SK-N-SH (cell line): ENCODE measurements around the gene ARHGDIB. TPM values are rescaled to one million over a fixed set of nuclear protein-coding genes. Genes with fewer than 3 reads are reported as not detected.
A peak's percentile ranks its signal among the peaks of the same experiment; 100 is the strongest.

ENCODE experiments used
- CTCF ChIA-PET: fragments of 300-600, 350-600 bp; formaldehyde crosslinking; extraction: SDS; loops from one replicate; lab custom pipeline; 2021; lab: Yijun Ruan, JAX
- POLR2A ChIA-PET: fragments of 350-600 bp; sonication (Branson Sonifier 250); formaldehyde crosslinking; extraction: SDS; loops from one replicate; lab custom pipeline; 2020; ENCODE audit warnings: antibody characterized with exemption, inconsistent platforms; lab: Yijun Ruan, JAX
- DNase-seq: peaks from one replicate; pipeline ENCODE4 v3.0.0; 2012
- H2AFZ ChIP-seq: fragments of 200-600 bp; sonication (generic); 2 replicates; pipeline ENCODE4 v1.8.1; 2016; ENCODE audit warnings: antibody characterized with exemption, mild to moderate bottlenecking, low read depth
- H3F3A ChIP-seq: fragments of 200-600 bp; sonication (generic); replicated peaks from 2 replicates; pipeline ENCODE3; 2016; ENCODE audit warnings: antibody characterized with exemption, mild to moderate bottlenecking; ENCODE audit not compliant: insufficient read depth
- H3K27ac ChIP-seq, 2 experiments: fragments of 200-500 bp in 1 of 2; fragments of 200-600 bp in 1 of 2; sonication (Bioruptor generic) in 1 of 2; sonication (generic), shearing (Covaris generic) in 1 of 2; 2 replicates each; pipeline versions ENCODE4 v1.5.1 to v1.6.1; 2014 to 2016; ENCODE audit warnings: low read depth in 2 of 2, inconsistent platforms in 1 of 2, low read length in 1 of 2, mild to moderate bottlenecking in 1 of 2, mixed read lengths in 1 of 2
- H3K27me3 ChIP-seq: fragments of 200-600 bp; sonication (generic), shearing (Covaris generic); 2 replicates; pipeline ENCODE4 v1.6.1; 2016; ENCODE audit warnings: mixed run types; ENCODE audit not compliant: insufficient read depth
- H3K36me3 ChIP-seq, 2 experiments: fragments of 200-500 bp in 1 of 2; fragments of 200-600 bp in 1 of 2; sonication (Bioruptor generic) in 1 of 2; sonication (generic) in 1 of 2; replicated peaks in 1 of 2; 2 replicates each; pipeline versions ENCODE3 to v1.5.1; 2014 to 2016; ENCODE audit warnings: low read length in 1 of 2, mild to moderate bottlenecking in 1 of 2; ENCODE audit not compliant: insufficient read depth in 2 of 2, control insufficient read depth in 1 of 2
- H3K4me1 ChIP-seq, 2 experiments: fragments of 200-500 bp in 1 of 2; fragments of 200-600 bp in 1 of 2; sonication (Bioruptor generic) in 1 of 2; sonication (generic), shearing (Covaris generic) in 1 of 2; 2 replicates each; pipeline versions ENCODE4 v1.5.1 to v1.6.1; 2014 to 2016; ENCODE audit warnings: low read depth in 1 of 2, low read length in 1 of 2, mixed run types in 1 of 2; ENCODE audit not compliant: insufficient read depth in 2 of 2, control insufficient read depth in 1 of 2
- H3K4me2 ChIP-seq: fragments of 200-600 bp; sonication (generic), shearing (Covaris generic); 2 replicates; pipeline ENCODE4 v1.6.1; 2017; ENCODE audit warnings: mixed run types
- H3K4me3 ChIP-seq, 2 experiments: fragments of 200-500 bp in 1 of 2; fragments of 200-600 bp in 1 of 2; sonication (Bioruptor generic) in 1 of 2; sonication (generic), shearing (Covaris generic) in 1 of 2; 2 replicates each; pipeline versions ENCODE4 v1.5.1 to v1.8.1; 2014 to 2016; ENCODE audit warnings: low read depth in 2 of 2, inconsistent platforms in 1 of 2, low read length in 1 of 2, mild to moderate bottlenecking in 1 of 2, mixed read lengths in 1 of 2, moderate library complexity in 1 of 2
- H3K79me2 ChIP-seq: fragments of 200-600 bp; sonication (generic); 2 replicates; pipeline ENCODE4 v1.8.1; 2017; ENCODE audit warnings: mild to moderate bottlenecking; ENCODE audit not compliant: insufficient read depth
- H3K9ac ChIP-seq: fragments of 200-600 bp; sonication (generic); 2 replicates; pipeline ENCODE4 v1.6.1; 2017; ENCODE audit warnings: mixed run types
- H3K9me2 ChIP-seq: fragments of 200-600 bp; sonication (generic); 2 replicates; pipeline ENCODE4 v1.6.1; 2017; ENCODE audit warnings: mixed run types
- H3K9me3 ChIP-seq: fragments of 200-600 bp; sonication (generic); 2 replicates; pipeline ENCODE4 v1.6.1; 2017; ENCODE audit warnings: mixed run types, mild to moderate bottlenecking, moderate library complexity
- H4K20me1 ChIP-seq: fragments of 200-600 bp; sonication (generic); 2 replicates; pipeline ENCODE4 v1.6.1; 2017; ENCODE audit warnings: mild to moderate bottlenecking, mixed run types; ENCODE audit not compliant: insufficient read depth
- CTCF ChIP-seq: fragments of 200-600 bp; sonication (generic); IDR thresholded peaks from 2 replicates; pipeline ENCODE4 v1.6.1; 2017; ENCODE audit warnings: antibody characterized with exemption, mild to moderate bottlenecking, moderate library complexity
- ELF1 ChIP-seq: IDR thresholded peaks from 2 replicates; pipeline ENCODE4 v1.4.0; 2012
- EP300 ChIP-seq, 2 experiments: IDR thresholded peaks; 2 replicates each; pipeline versions ENCODE4 v1.4.0 to v1.6.1; 2012; ENCODE audit warnings: borderline replicate concordance in 1 of 2, low read depth in 1 of 2, low read length in 1 of 2
- FOXM1 ChIP-seq: IDR thresholded peaks from 2 replicates; pipeline ENCODE4 v1.4.0; 2012; ENCODE audit warnings: low read depth, mild to moderate bottlenecking
- JUND ChIP-seq: IDR thresholded peaks from 2 replicates; pipeline ENCODE4 v1.4.0; 2012
- NFIC ChIP-seq: IDR thresholded peaks from 2 replicates; pipeline ENCODE4 v1.4.0; 2012; ENCODE audit warnings: borderline replicate concordance
- SIN3A ChIP-seq: IDR thresholded peaks from 2 replicates; pipeline ENCODE4 v1.6.1; 2012; ENCODE audit warnings: low read depth, mild to moderate bottlenecking, low read length, moderate library complexity, borderline replicate concordance
- YY1 ChIP-seq: IDR thresholded peaks from 2 replicates; pipeline ENCODE4 v1.4.0; 2012; ENCODE audit warnings: low read depth, mild to moderate bottlenecking
- ZBTB33 ChIP-seq: IDR thresholded peaks from 2 replicates; pipeline ENCODE4 v1.4.0; 2012; ENCODE audit warnings: low read depth, borderline replicate concordance
- WGBS: methylation state at CpG from one replicate; pipeline ENCODE4 v1.1.6; 2017; ENCODE audit warnings: low lambda C conversion rate; 5-methylcytosine and 5-hydroxymethylcytosine counted together
- polyA plus RNA-seq, 3 experiments: library from polyadenylated mRNA; depleted of rRNA; stranded (reverse); fragments of >200 nt; gene quantifications; 2 replicates each; pipeline ENCODE4 v1.2.3, GENCODE V29; 2012
- TF ChIP-seq, protein P1 (sequence below): fragments of 150-350 bp; IDR thresholded peaks from 2 replicates; pipeline ENCODE4 v1.6.1; 2017; ENCODE audit warnings: antibody characterized with exemption, low read length, low read depth, borderline replicate concordance
- TF ChIP-seq, protein P2 (sequence below): IDR thresholded peaks from 2 replicates; pipeline ENCODE4 v1.4.0; 2012; ENCODE audit warnings: low read depth
- TF ChIP-seq, protein P3 (sequence below): IDR thresholded peaks from 2 replicates; pipeline ENCODE4 v1.6.1; 2012; ENCODE audit warnings: mild to moderate bottlenecking, low read depth, low read length, moderate library complexity

ARHGDIB gene
- polyA plus RNA-seq, 1 of the 3 experiments (the other 2 are of a cell fraction) = 362 TPM

- Histone ChIP-seq H3K9me2 (no peaks in the 10 kb centered on the region), H3K27ac (no peak overlapping the region), H4K20me1 (no peaks in the 10 kb centered on the region), H3K9me3 (no peaks in the 10 kb centered on the region), H3K4me1 (no peaks in the 10 kb centered on the region), H3K36me3 (peaks cover 9 to 14% of the 10 kb centered on the region in 2 experiments), H3K4me2 (no peak overlapping the region), H3K4me3 (no peak overlapping the region), H3F3A (no peaks in the 10 kb centered on the region), H2AFZ (no peak overlapping the region), H3K9ac (no peak overlapping the region), H3K27me3 (no peaks in the 10 kb centered on the region), H3K79me2 (no peaks in the 10 kb centered on the region)
- TF ChIP-seq NFIC (no peak), YY1 (no peak), FOXM1 (no peak), JUND (no peak), SIN3A (no peak), ZBTB33 (no peak), EP300 (IDR thresholded peaks at IDR 0.05; ENCODE audit: borderline replicate concordance in 1 of 2, low read depth in 1 of 2, low read length in 1 of 2) (no peak)
- TF ChIP-seq, protein P1, sequence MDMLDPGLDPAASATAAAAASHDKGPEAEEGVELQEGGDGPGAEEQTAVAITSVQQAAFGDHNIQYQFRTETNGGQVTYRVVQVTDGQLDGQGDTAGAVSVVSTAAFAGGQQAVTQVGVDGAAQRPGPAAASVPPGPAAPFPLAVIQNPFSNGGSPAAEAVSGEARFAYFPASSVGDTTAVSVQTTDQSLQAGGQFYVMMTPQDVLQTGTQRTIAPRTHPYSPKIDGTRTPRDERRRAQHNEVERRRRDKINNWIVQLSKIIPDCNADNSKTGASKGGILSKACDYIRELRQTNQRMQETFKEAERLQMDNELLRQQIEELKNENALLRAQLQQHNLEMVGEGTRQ = no peak
- TF ChIP-seq, protein P2, sequence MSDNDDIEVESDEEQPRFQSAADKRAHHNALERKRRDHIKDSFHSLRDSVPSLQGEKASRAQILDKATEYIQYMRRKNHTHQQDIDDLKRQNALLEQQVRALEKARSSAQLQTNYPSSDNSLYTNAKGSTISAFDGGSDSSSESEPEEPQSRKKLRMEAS = no peak
- TF ChIP-seq, protein P3, sequence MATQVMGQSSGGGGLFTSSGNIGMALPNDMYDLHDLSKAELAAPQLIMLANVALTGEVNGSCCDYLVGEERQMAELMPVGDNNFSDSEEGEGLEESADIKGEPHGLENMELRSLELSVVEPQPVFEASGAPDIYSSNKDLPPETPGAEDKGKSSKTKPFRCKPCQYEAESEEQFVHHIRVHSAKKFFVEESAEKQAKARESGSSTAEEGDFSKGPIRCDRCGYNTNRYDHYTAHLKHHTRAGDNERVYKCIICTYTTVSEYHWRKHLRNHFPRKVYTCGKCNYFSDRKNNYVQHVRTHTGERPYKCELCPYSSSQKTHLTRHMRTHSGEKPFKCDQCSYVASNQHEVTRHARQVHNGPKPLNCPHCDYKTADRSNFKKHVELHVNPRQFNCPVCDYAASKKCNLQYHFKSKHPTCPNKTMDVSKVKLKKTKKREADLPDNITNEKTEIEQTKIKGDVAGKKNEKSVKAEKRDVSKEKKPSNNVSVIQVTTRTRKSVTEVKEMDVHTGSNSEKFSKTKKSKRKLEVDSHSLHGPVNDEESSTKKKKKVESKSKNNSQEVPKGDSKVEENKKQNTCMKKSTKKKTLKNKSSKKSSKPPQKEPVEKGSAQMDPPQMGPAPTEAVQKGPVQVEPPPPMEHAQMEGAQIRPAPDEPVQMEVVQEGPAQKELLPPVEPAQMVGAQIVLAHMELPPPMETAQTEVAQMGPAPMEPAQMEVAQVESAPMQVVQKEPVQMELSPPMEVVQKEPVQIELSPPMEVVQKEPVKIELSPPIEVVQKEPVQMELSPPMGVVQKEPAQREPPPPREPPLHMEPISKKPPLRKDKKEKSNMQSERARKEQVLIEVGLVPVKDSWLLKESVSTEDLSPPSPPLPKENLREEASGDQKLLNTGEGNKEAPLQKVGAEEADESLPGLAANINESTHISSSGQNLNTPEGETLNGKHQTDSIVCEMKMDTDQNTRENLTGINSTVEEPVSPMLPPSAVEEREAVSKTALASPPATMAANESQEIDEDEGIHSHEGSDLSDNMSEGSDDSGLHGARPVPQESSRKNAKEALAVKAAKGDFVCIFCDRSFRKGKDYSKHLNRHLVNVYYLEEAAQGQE = no peak
- ChIA-PET POLR2A (no interaction called here), CTCF (interaction anchor here (1.1 to 1.2 kb wide), 2 partner anchors 10 to 58 kb away, joined by 3 to 4 read pairs; no protein-coding TSS in a partner anchor)
- 17% methylated on average over 1 of the region's 1 CpG for WGBS
- DNase-seq = no peak
Measured at GRCh38 chr12:14937689-14938088, 23.7 kb downstream of the ARHGDIB start.

DNA sequence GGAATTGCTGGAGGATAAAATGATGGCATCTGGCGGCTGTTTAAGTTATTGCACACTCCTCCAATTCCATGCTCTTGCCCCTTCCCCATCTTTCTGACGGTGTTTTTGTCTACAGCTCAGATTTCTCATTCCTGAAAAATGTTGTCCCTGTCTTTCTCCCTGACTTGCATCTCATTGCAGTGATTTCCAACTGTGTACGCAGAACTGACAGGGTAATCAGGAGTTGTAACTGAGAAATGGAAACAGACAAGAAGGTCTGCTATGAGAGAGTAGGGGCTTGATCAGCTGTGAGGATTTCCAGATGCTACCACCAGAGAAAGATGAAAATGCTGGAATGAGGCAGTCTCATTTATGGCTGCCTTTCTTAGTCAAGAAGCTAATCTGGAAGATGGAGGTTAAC is 24.4 kb downstream of the ARHGDIB start:
- WGBS = 64% methylated on average over 3 of the region's 3 CpGs
- Histone ChIP-seq H2AFZ (no peak overlapping the region), H3F3A (no peaks in the 10 kb centered on the region), H3K4me2 (no peak overlapping the region), H4K20me1 (no peaks in the 10 kb centered on the region), H3K9me3 (no peaks in the 10 kb centered on the region), H3K4me3 (no peak overlapping the region), H3K27ac (no peak overlapping the region), H3K36me3 (peaks cover 4 to 7% of the 10 kb centered on the region in 2 experiments), H3K27me3 (no peaks in the 10 kb centered on the region), H3K9me2 (no peaks in the 10 kb centered on the region), H3K9ac (no peak overlapping the region), H3K79me2 (no peaks in the 10 kb centered on the region), H3K4me1 (no peaks in the 10 kb centered on the region)
- TF ChIP-seq ELF1 = no peak
- peak; percentile 18 for TF ChIP-seq CTCF
- DNase-seq = no peak
- ChIA-PET CTCF (interaction anchor here (1.1 to 1.2 kb wide), 3 partner anchors 11 to 91 kb away, joined by 3 to 5 read pairs (median 4); no protein-coding TSS in a partner anchor), POLR2A (no interaction called here)
